Measurements from ENCODE around the gene MGA.

The MGA gene

GRCh38 chr15:41660235-41661077, at the start of gene MGA:
MGA (plus strand) TSS chr15:41660405.
- H3K4me3 ChIP-seq (ENCODE audit: low read depth, low read length) = peak within 1 kb of the TSS; percentile 54
- in situ Hi-C loops (cut with HindIII; ENCODE audit: low sequenced_read_pairs) = no loop called here
- TF ChIP-seq CTCF (IDR thresholded peaks at IDR 0.05; ENCODE audit: low read depth, low read length, missing control alignments) = peak; percentile 0
- peak; percentile 70 for DNase-seq (ENCODE audit: low read depth)

- DNase-seq (ENCODE audit: low read depth) = no peak
- in situ Hi-C loops (cut with HindIII; ENCODE audit: low sequenced_read_pairs) = no loop called here
- H3K4me3 ChIP-seq (ENCODE audit: low read depth, low read length) = peak overlapping the region; percentile 57
- TF ChIP-seq CTCF (IDR thresholded peaks at IDR 0.05; ENCODE audit: low read depth, low read length, missing control alignments) = no peak
These were observed 39.5 kb upstream of the MGA start for GRCh38 chr15:41620536-41621199.

- peak overlapping the region; percentile 57 for H3K4me3 ChIP-seq (ENCODE audit: low read depth, low read length)
- DNase-seq (ENCODE audit: low read depth) = peak; percentile 75
- no peak for TF ChIP-seq CTCF (IDR thresholded peaks at IDR 0.05; ENCODE audit: low read depth, low read length, missing control alignments)
- in situ Hi-C loops (cut with HindIII; ENCODE audit: low sequenced_read_pairs) = no loop called here
These were observed 38.7 kb upstream of the MGA start for GRCh38 chr15:41621200-41622193.

- in situ Hi-C loops (cut with HindIII; ENCODE audit: low sequenced_read_pairs) = no loop called here
- DNase-seq (ENCODE audit: low read depth) = no peak
These were observed 37.3 kb upstream of the MGA start for GRCh38 chr15:41622901-41623300.

GRCh38 chr15:41627203-41627602, 33.0 kb upstream of the MGA start:
- in situ Hi-C loops (cut with HindIII; ENCODE audit: low sequenced_read_pairs) = no loop called here
- TF ChIP-seq CTCF (IDR thresholded peaks at IDR 0.05; ENCODE audit: low read depth, low read length, missing control alignments) = no peak

More at GRCh38 chr15:41622901-41623300, 37.3 kb upstream of the MGA start:
- H3K4me3 ChIP-seq (ENCODE audit: low read depth, low read length) = no peak overlapping the region
- TF ChIP-seq CTCF (IDR thresholded peaks at IDR 0.05; ENCODE audit: low read depth, low read length, missing control alignments) = no peak

GRCh38 chr15:41629463-41629862, 30.7 kb upstream of the MGA start:
- in situ Hi-C loops (cut with HindIII; ENCODE audit: low sequenced_read_pairs) = no loop called here
- DNase-seq (ENCODE audit: low read depth) = no peak
- no peak for TF ChIP-seq CTCF (IDR thresholded peaks at IDR 0.05; ENCODE audit: low read depth, low read length, missing control alignments)
- no peak overlapping the region for H3K4me3 ChIP-seq (ENCODE audit: low read depth, low read length)

More at GRCh38 chr15:41627203-41627602, 33.0 kb upstream of the MGA start:
- no peak overlapping the region for H3K4me3 ChIP-seq (ENCODE audit: low read depth, low read length)
- no peak for DNase-seq (ENCODE audit: low read depth)

All from astrocyte of the cerebellum (primary cell).